ENCODE results near the gene MEIKIN. TPM values are rescaled to one million over a fixed set of nuclear protein-coding genes. Genes with fewer than 3 reads are reported as not detected.

The MEIKIN gene
- total and polyA plus RNA-seq, 2 donors (not counting 3 experiments of a cell fraction or from before 2014, with no cell fraction given) = not detected

GRCh38 chr5:131757830-131758519 is 187.5 kb downstream of the MEIKIN start:
- dilution Hi-C loops (cut with MboI; ENCODE audit: extremely low pct_ligation_motif_present, low sequenced_read_pairs) (no loop called here), intact Hi-C loops (cut with micrococcal nuclease) (no loop called here)
- ChIA-PET CTCF (interaction anchor here (1.1 kb wide), 1 partner anchor 15 kb away, joined by 3 read pairs; no protein-coding TSS in a partner anchor), POLR2A (no interaction called here)
- Histone ChIP-seq H2AFZ (ENCODE audit: low read depth, low read length) (no peak overlapping the region), H3K9me3 (replicated peaks; ENCODE audit: control insufficient read depth, insufficient read depth, low read length) (no peaks in the 10 kb centered on the region), H3K4me2 (ENCODE audit: insufficient read depth, low read length) (no peak overlapping the region), H3K36me3 (ENCODE audit: control insufficient read depth in 2 of 2, extremely low read depth in 1 of 2, insufficient read depth in 2 of 2, low read length in 2 of 2) (no peaks in the 10 kb centered on the region), H3K9me1 (replicated peaks; ENCODE audit: control insufficient read depth, extremely low read depth, insufficient read depth, low read length) (no peaks in the 10 kb centered on the region), H3K79me2 (ENCODE audit: control insufficient read depth, insufficient read depth, low read length) (peaks cover 93% of the 10 kb centered on the region), H3K27ac (ENCODE audit: insufficient read depth, low read depth, low read length) (no peak overlapping the region), H3K9ac (replicated peaks; ENCODE audit: extremely low read depth, insufficient read depth, low read length) (no peak overlapping the region), H3K4me1 (ENCODE audit: control insufficient read depth, extremely low read depth, insufficient read depth, low read length) (peaks cover 4% of the 10 kb centered on the region), H4K20me1 (replicated peaks; ENCODE audit: control insufficient read depth, extremely low read depth, insufficient read depth, low read length) (peaks cover 5% of the 10 kb centered on the region), H3K4me3 (replicated peaks in 1 of 3; ENCODE audit: insufficient read depth in 1 of 3, low read depth in 1 of 3, low read length in 3 of 3) (no peak overlapping the region), H3K27me3 (ENCODE audit: control insufficient read depth in 2 of 2, insufficient read depth in 2 of 2, low read length in 2 of 2) (no peaks in the 10 kb centered on the region)
- FAIRE-seq (no peak), DNase-seq (ENCODE audit: low read depth, low spot score) (no peak)
- BruUV-seq (replicated peaks) = no TSS peak
- TF ChIP-seq GATA2 (IDR thresholded peaks at IDR 0.05; ENCODE audit: insufficient read depth, insufficient read length, low read depth, low read length) (no peak), FOS (IDR thresholded peaks at IDR 0.05; ENCODE audit: borderline replicate concordance, insufficient read depth, low read length) (no peak), EZH2 (IDR thresholded peaks at IDR 0.05; ENCODE audit: borderline replicate concordance, low read depth, low read length, severe bottlenecking) (no peak), CTCF (IDR thresholded peaks at IDR 0.05; ENCODE audit: extremely low read depth in 1 of 2, insufficient read depth in 1 of 2, low read depth in 1 of 2, low read length in 2 of 2) (no peak), POLR2A (IDR thresholded peaks at IDR 0.05; ENCODE audit: low read depth, low read length) (no peak), POLR2AphosphoS5 (IDR thresholded peaks at IDR 0.05; ENCODE audit: insufficient read depth, low read depth, low read length) (no peak), MAX (IDR thresholded peaks at IDR 0.05; ENCODE audit: insufficient read depth, insufficient read length) (no peak), JUN (IDR thresholded peaks at IDR 0.05; ENCODE audit: borderline replicate concordance, insufficient read depth, insufficient read length, low read depth) (no peak), MYC (IDR thresholded peaks at IDR 0.05; ENCODE audit: low read depth, low read length) (no peak)

Other genes with a start within 250 kb of the MEIKIN start
- 25.6 and 27.3 TPM in 2 replicates for gene FNIP1, start 148.6 kb downstream of the MEIKIN start, total RNA-seq
- gene FNIP1, start 148.6 kb downstream of the MEIKIN start, polyA plus RNA-seq = 5.6 and 5.9 TPM in 2 replicates
- gene ACSL6, start 66.0 kb upstream of the MEIKIN start, total RNA-seq = not detected in 2 replicates
- gene ACSL6, start 66.0 kb upstream of the MEIKIN start, polyA plus RNA-seq = not detected in 2 replicates
- not detected in 2 replicates for gene IL3, start 115.0 kb upstream of the MEIKIN start, total RNA-seq
- gene IL3, start 115.0 kb upstream of the MEIKIN start, polyA plus RNA-seq = not detected in 2 replicates
- not detected in 2 replicates for gene CSF2, start 128.1 kb upstream of the MEIKIN start, total RNA-seq
- gene CSF2, start 128.1 kb upstream of the MEIKIN start, polyA plus RNA-seq = not detected in 2 replicates

Measured in endothelial cell of umbilical vein (primary cell).